Measurements from ENCODE around the gene LARGE2. TPM values are rescaled to one million over a fixed set of nuclear protein-coding genes. Genes with fewer than 3 reads are reported as not detected.
A peak's percentile ranks its signal among the peaks of the same experiment; 100 is the strongest.

Gene LARGE2
- total and polyA plus RNA-seq, 2 of the 13 experiments (the other 11 are each of a cell fraction or from before 2014, with no cell fraction given) = 8.5 to 21.6 TPM

DNA sequence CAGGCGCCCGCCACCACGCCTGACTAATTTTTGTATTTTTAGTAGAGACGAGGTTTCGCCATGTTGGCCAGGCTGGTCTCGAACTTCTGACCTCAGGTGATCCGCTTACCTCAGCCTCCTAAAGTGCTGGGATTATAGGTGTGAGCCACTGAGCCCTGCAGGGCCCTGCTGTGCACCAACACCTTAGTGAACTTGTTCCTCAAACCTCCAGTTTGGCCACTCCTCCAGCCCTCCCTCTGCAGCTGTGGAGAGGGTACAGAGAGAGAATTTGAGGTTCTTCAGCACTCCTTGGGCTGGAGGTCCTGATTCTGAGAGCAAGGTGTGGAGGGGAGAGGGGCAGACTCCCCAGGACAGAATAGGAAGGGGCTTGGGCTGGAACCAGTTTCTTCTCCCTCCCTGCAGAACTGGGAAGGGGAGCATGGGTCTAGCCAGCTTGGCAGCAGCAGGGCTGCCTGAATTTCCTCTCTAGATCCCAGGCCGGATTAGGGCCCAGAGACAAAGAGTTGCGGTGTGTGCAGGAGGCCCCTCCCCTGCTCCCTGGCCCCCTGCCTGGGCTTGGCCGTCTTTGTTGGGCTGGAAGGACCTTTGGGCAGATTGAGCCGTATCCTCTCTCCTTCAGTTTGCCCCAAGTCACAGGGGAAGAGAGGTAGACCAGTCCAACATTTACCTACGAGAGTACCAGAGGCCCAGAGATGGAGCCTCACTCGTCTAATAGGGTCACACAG, 2.5 kb upstream of the LARGE2 start (continued):
- TF ChIP-seq ZNF768 (CRISPR knock-in tag; IDR thresholded peaks at IDR 0.05) = peak; percentile 35; the same call in 1 of the 2 replicates
- TF ChIP-seq MTF1 (CRISPR knock-in tag; IDR thresholded peaks at IDR 0.05) = no peak
- 0 out of 2 replicates have a peak, but pooled peaks have one; percentile 14 for TF ChIP-seq ZNF891 (CRISPR knock-in tag; IDR thresholded peaks at IDR 0.05)
- TF ChIP-seq ZNF713 (CRISPR knock-in tag; IDR thresholded peaks at IDR 0.05) = no peak
- no peak for TF ChIP-seq ZFP62 (CRISPR knock-in tag; IDR thresholded peaks at IDR 0.05)
- peak; percentile 61; the same call in 1 of the 2 replicates for TF ChIP-seq ZFX (CRISPR knock-in tag; IDR thresholded peaks at IDR 0.05; ENCODE audit: low read depth)
- TF ChIP-seq ZSCAN25 (CRISPR knock-in tag; IDR thresholded peaks at IDR 0.05) = 0 out of 2 replicates have a peak, but pooled peaks have one; percentile 21
- TF ChIP-seq, protein P1, sequence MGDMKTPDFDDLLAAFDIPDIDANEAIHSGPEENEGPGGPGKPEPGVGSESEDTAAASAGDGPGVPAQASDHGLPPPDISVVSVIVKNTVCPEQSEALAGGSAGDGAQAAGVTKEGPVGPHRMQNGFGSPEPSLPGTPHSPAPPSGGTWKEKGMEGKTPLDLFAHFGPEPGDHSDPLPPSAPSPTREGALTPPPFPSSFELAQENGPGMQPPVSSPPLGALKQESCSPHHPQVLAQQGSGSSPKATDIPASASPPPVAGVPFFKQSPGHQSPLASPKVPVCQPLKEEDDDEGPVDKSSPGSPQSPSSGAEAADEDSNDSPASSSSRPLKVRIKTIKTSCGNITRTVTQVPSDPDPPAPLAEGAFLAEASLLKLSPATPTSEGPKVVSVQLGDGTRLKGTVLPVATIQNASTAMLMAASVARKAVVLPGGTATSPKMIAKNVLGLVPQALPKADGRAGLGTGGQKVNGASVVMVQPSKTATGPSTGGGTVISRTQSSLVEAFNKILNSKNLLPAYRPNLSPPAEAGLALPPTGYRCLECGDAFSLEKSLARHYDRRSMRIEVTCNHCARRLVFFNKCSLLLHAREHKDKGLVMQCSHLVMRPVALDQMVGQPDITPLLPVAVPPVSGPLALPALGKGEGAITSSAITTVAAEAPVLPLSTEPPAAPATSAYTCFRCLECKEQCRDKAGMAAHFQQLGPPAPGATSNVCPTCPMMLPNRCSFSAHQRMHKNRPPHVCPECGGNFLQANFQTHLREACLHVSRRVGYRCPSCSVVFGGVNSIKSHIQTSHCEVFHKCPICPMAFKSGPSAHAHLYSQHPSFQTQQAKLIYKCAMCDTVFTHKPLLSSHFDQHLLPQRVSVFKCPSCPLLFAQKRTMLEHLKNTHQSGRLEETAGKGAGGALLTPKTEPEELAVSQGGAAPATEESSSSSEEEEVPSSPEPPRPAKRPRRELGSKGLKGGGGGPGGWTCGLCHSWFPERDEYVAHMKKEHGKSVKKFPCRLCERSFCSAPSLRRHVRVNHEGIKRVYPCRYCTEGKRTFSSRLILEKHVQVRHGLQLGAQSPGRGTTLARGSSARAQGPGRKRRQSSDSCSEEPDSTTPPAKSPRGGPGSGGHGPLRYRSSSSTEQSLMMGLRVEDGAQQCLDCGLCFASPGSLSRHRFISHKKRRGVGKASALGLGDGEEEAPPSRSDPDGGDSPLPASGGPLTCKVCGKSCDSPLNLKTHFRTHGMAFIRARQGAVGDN (CRISPR knock-in tag; IDR thresholded peaks at IDR 0.05) = peak; percentile 27; the same call in 1 of the 2 replicates
- no peak for TF ChIP-seq AHR (CRISPR knock-in tag; IDR thresholded peaks at IDR 0.05)
- no peak for TF ChIP-seq BHLHE40 (IDR thresholded peaks at IDR 0.05; ENCODE audit: low read length)
- TF ChIP-seq THAP11 (CRISPR knock-in tag; IDR thresholded peaks at IDR 0.05) = no peak

All from HepG2 (cell line).